Thoracic aorta (tissue), 2 donors: ENCODE measurements around the gene CELF4. TPM values are rescaled to one million over a fixed set of nuclear protein-coding genes. Genes with fewer than 3 reads are reported as not detected.
A peak's percentile ranks its signal among the peaks of the same experiment; 100 is the strongest.

Experiments used
- ATAC-seq: fragments of 150-250 bp; one replicate; pipeline ENCODE4 v1.8.0; 2017; ENCODE audit warnings: low read depth; ENCODE audit not compliant: insufficient number of reproducible peaks, low FRiP score
- DNase-seq: peaks from one replicate; pipeline ENCODE4 v3.0.0-alpha.2; 2020; ENCODE audit warnings: low spot score
- H3K27ac ChIP-seq, 2 donors: fragments of 200-600 bp; sonication (generic); 1 replicate in 1 of 2; 2 replicates in 1 of 2; pipeline ENCODE4 v1.5.1; 2016; ENCODE audit warnings: mild to moderate bottlenecking in 2 of 2, moderate library complexity in 2 of 2
- H3K27me3 ChIP-seq: fragments of 200-600 bp; sonication (generic); replicated peaks from 2 replicates; pipeline ENCODE4 v1.6.0; 2016; ENCODE audit warnings: mild to moderate bottlenecking; ENCODE audit not compliant: insufficient read depth
- H3K36me3 ChIP-seq: fragments of 200-600 bp; sonication (generic); one replicate; pipeline ENCODE4 v1.5.1; 2016
- H3K4me1 ChIP-seq, 2 donors: fragments of 200-600 bp; sonication (generic); 1 replicate in 1 of 2; 2 replicates in 1 of 2; pipeline versions ENCODE4 v1.5.1 to v1.6.0; 2016; ENCODE audit warnings: low read depth in 2 of 2, mild to moderate bottlenecking in 1 of 2; ENCODE audit not compliant: control insufficient read depth in 1 of 2
- H3K4me3 ChIP-seq: fragments of 200-600 bp; sonication (generic); 2 replicates; pipeline ENCODE4 v1.5.1; 2016; ENCODE audit warnings: mild to moderate bottlenecking
- H3K9me3 ChIP-seq: fragments of 200-600 bp; sonication (generic); 2 replicates; pipeline ENCODE4 v1.5.1; 2016
- total RNA-seq, 2 donors: library from RNA; depleted of rRNA; stranded (reverse); fragments of >200 nt; gene quantifications; one replicate each; pipeline versions ENCODE4 v1.1.0 to v1.2.3, GENCODE V29; 2016
- TF ChIP-seq, protein P1 (sequence below): fragments of 200-600 bp; sonication (generic); IDR thresholded peaks from one replicate; pipeline ENCODE4 v1.5.1; 2019; ENCODE audit warnings: antibody characterized with exemption

The CELF4 gene
- total RNA-seq, 2 donors from 2014 or later: not detected

DNA sequence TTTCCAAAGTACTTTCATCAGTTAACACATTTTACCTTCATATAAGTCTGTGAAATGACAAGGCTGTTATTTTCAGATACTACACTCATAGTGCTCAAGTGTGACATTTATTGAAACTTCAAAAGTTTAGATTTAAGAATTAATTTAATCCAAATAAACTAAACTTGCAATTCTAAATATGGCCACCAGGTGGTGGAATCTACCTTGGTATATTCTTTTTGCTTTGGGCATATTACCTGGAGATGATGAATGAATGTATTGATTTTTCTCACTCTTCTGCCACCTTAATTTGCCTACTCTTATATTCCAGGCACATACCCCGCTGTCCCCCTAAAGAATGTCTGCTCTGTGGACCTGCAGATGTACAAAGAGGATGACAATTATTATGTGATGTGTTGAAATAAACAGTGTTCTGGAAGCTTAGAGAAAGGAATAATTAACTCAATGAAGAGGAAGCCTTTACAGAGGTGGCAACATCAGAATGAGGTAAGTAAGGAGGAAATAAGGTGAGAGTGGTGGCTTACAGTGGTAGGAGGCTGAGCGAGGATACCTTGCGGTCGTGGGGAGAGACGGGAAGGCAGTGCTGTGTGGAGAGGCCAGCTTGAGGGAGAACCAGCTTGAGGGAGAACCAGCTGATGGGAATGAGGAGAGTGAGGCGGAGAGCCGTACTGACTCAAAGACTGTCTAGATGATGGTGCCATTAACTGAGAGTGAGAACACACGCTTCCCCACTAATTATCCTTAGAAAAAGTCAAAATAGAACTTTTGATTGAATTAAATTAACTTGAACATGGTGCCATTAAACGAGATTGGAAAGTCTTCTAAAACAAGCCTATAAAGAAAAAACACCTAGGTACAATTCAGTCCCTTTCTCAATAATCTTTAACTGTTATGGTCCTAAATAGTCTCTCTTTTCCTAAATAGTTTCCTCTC lies 179.5 kb downstream of the CELF4 start:
- TF ChIP-seq, protein P1, sequence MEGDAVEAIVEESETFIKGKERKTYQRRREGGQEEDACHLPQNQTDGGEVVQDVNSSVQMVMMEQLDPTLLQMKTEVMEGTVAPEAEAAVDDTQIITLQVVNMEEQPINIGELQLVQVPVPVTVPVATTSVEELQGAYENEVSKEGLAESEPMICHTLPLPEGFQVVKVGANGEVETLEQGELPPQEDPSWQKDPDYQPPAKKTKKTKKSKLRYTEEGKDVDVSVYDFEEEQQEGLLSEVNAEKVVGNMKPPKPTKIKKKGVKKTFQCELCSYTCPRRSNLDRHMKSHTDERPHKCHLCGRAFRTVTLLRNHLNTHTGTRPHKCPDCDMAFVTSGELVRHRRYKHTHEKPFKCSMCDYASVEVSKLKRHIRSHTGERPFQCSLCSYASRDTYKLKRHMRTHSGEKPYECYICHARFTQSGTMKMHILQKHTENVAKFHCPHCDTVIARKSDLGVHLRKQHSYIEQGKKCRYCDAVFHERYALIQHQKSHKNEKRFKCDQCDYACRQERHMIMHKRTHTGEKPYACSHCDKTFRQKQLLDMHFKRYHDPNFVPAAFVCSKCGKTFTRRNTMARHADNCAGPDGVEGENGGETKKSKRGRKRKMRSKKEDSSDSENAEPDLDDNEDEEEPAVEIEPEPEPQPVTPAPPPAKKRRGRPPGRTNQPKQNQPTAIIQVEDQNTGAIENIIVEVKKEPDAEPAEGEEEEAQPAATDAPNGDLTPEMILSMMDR: peak; percentile 59
- H3K9me3 ChIP-seq: peaks cover 6% of the 10 kb centered on the region
- H3K27ac ChIP-seq: no peak overlapping the region
- H3K27me3 ChIP-seq: no peaks in the 10 kb centered on the region
- H3K4me3 ChIP-seq: no peak overlapping the region
- no peak for ATAC-seq
- H3K36me3 ChIP-seq: no peaks in the 10 kb centered on the region
- no peak for DNase-seq
- no peaks in the 10 kb centered on the region for H3K4me1 ChIP-seq

- no peaks in the 10 kb centered on the region for H3K36me3 ChIP-seq
- H3K27me3 ChIP-seq: no peaks in the 10 kb centered on the region
- H3K27ac ChIP-seq: no peak overlapping the region
- TF ChIP-seq, protein P1: no peak
- ATAC-seq (no peak), DNase-seq (no peak)
- no peak overlapping the region for H3K4me3 ChIP-seq
- H3K4me1 ChIP-seq: no peaks in the 10 kb centered on the region
- no peaks in the 10 kb centered on the region for H3K9me3 ChIP-seq
Observed at GRCh38 chr18:37383846-37384595, 181.6 kb downstream of the CELF4 start.

- DNase-seq (no peak), ATAC-seq (no peak)
- no peaks in the 10 kb centered on the region for H3K27me3 ChIP-seq
- H3K4me3 ChIP-seq: no peak overlapping the region
- no peaks in the 10 kb centered on the region for H3K36me3 ChIP-seq
- TF ChIP-seq, protein P1: no peak
- no peak overlapping the region for H3K27ac ChIP-seq
- no peaks in the 10 kb centered on the region for H3K4me1 ChIP-seq
- no peaks in the 10 kb centered on the region for H3K9me3 ChIP-seq
Observed at GRCh38 chr18:37383036-37383785, 182.4 kb downstream of the CELF4 start.

- ATAC-seq (no peak), DNase-seq (no peak)
- Histone ChIP-seq H3K36me3 (no peaks in the 10 kb centered on the region), H3K27ac (no peak overlapping the region), H3K9me3 (no peaks in the 10 kb centered on the region), H3K4me3 (no peak overlapping the region), H3K27me3 (no peaks in the 10 kb centered on the region), H3K4me1 (no peaks in the 10 kb centered on the region)
- TF ChIP-seq, protein P1: no peak
Observed at GRCh38 chr18:37381554-37381953, 184.0 kb downstream of the CELF4 start.
